T47D (cell line): Measurements from ENCODE around the gene GSTA4.
A peak's percentile ranks its signal among the peaks of the same experiment; 100 is the strongest.
"Not testable (repeated sequence)": the region's sequence is repeated elsewhere in the genome, so short reads cannot be mapped to it uniquely, and the experiment has no call there.

Source experiments
- DNase-seq, 2 experiments: peaks; one replicate each; pipeline versions ENCODE4 v3.0.0 to v3.0.0-alpha.2; 2011 to 2012; ENCODE audit warnings: low read depth in 1 of 2, low spot score in 1 of 2
- JUND ChIP-seq: IDR thresholded peaks from 2 replicates; pipeline ENCODE4 v1.6.1; 2012; ENCODE audit warnings: low read depth
- in situ Hi-C: cut with HindIII; loops from 2 replicates; pipeline ENCODE4 v1.10.0; 2016; ENCODE audit warnings: low sequenced_read_pairs, low pct_unique_long_range_greater_than_20kb

Gene GSTA4

GRCh38 chr6:52995089-52995912, at the start of gene GSTA4:
Gene GSTA4, minus strand, starts transcription at chr6:52995284. Its CDS starts 1,041 bp downstream, at chr6:52994243.
- peak; percentile 93 to 98 for DNase-seq
- in situ Hi-C loops: not testable (repeated sequence)

GRCh38 chr6:53044572-53044971, 49.5 kb upstream of the GSTA4 start:
- in situ Hi-C loops: no loop called here
- no peak for TF ChIP-seq JUND
- DNase-seq: no peak

- in situ Hi-C loops: no loop called here
- TF ChIP-seq JUND: no peak
These were observed 49.0 kb upstream of the GSTA4 start for GRCh38 chr6:53044071-53044470.

GRCh38 chr6:53043581-53043980, 48.5 kb upstream of the GSTA4 start:
- no peak for TF ChIP-seq JUND
- in situ Hi-C loops: no loop called here
- DNase-seq: no peak

More at GRCh38 chr6:53044071-53044470, 49.0 kb upstream of the GSTA4 start:
- DNase-seq: no peak

- DNase-seq: no peak
- in situ Hi-C loops: no loop called here
- no peak for TF ChIP-seq JUND
These were observed 47.0 kb upstream of the GSTA4 start for GRCh38 chr6:53042112-53042511.

- no peak for TF ChIP-seq JUND
- in situ Hi-C loops: no loop called here
- DNase-seq: no peak
These were observed 46.3 kb upstream of the GSTA4 start for GRCh38 chr6:53041356-53041755.

GRCh38 chr6:53038596-53038995, 43.5 kb upstream of the GSTA4 start:
- in situ Hi-C loops: no loop called here
- TF ChIP-seq JUND: no peak
- no peak for DNase-seq

GRCh38 chr6:53038141-53038540, 43.1 kb upstream of the GSTA4 start:
- no peak for DNase-seq
- in situ Hi-C loops: no loop called here
- no peak for TF ChIP-seq JUND

- in situ Hi-C loops: no loop called here
- TF ChIP-seq JUND: no peak
- DNase-seq: no peak
These were observed 40.6 kb upstream of the GSTA4 start for GRCh38 chr6:53035549-53036213.

- in situ Hi-C loops: no loop called here
- no peak for TF ChIP-seq JUND
- no peak for DNase-seq
These were observed 38.7 kb upstream of the GSTA4 start for GRCh38 chr6:53033764-53034163.

- no peak for DNase-seq
- TF ChIP-seq JUND: no peak
- in situ Hi-C loops: no loop called here
These were observed 37.8 kb upstream of the GSTA4 start for GRCh38 chr6:53032849-53033248.

- TF ChIP-seq JUND: no peak
- DNase-seq: no peak
- in situ Hi-C loops: no loop called here
These were observed 36.2 kb upstream of the GSTA4 start for GRCh38 chr6:53031281-53031680.

GRCh38 chr6:53029761-53030160, 34.7 kb upstream of the GSTA4 start:
- no peak for DNase-seq
- in situ Hi-C loops: no loop called here
- TF ChIP-seq JUND: no peak

- in situ Hi-C loops: no loop called here
- no peak for TF ChIP-seq JUND
- no peak for DNase-seq
These were observed 34.2 kb upstream of the GSTA4 start for GRCh38 chr6:53029257-53029656.
